Esophagus mucosa (tissue), 1 donor: ENCODE results near the gene ARMC12. TPM values are rescaled to one million over a fixed set of nuclear protein-coding genes. Genes with fewer than 3 reads are reported as not detected.
A peak's percentile ranks its signal among the peaks of the same experiment; 100 is the strongest.

Experiments used
- ATAC-seq: fragments of 200-7000 bp; cut with Tn5 transposase; one replicate; pipeline ENCODE4 v1.9.1; 2020
- total RNA-seq: library from RNA; stranded (reverse); gene quantifications from one replicate; pipeline ENCODE4 v1.2.4, GENCODE V29; 2023
- donor health status: DM: yes; HTN: yes; CAD: no.

The ARMC12 gene
- total RNA-seq, 1 donor from 2014 or later, result not detected

- no peak for ATAC-seq
Observed at GRCh38 chr6:35777356-35778102, 40.7 kb downstream of the ARMC12 start.

- no peak for ATAC-seq
Observed at GRCh38 chr6:35778437-35778836, 41.6 kb downstream of the ARMC12 start.

GRCh38 chr6:35780719-35781118, 43.9 kb downstream of the ARMC12 start, which contains the start of gene CLPSL1:
Gene CLPSL1 (plus strand): TSS chr6:35781019. CDS start chr6:35781111, 92 bp downstream.
- ATAC-seq, result no peak

GRCh38 chr6:35781290-35781689, 44.5 kb downstream of the ARMC12 start:
- ATAC-seq, result no peak

- no peak for ATAC-seq
Observed at GRCh38 chr6:35782424-35782823, 45.6 kb downstream of the ARMC12 start.

GRCh38 chr6:35784200-35784599, 47.4 kb downstream of the ARMC12 start:
- no peak for ATAC-seq

- no peak for ATAC-seq
Observed at GRCh38 chr6:35786272-35786671, 49.4 kb downstream of the ARMC12 start.

GRCh38 chr6:35786810-35787209, 50.0 kb downstream of the ARMC12 start:
- peak; percentile 38 for ATAC-seq

- peak; percentile 40 for ATAC-seq
Observed at GRCh38 chr6:35787266-35788218, 50.7 kb downstream of the ARMC12 start.

- no peak for ATAC-seq
Observed at GRCh38 chr6:35788423-35788982, 51.7 kb downstream of the ARMC12 start.

- ATAC-seq, result no peak
Observed at GRCh38 chr6:35790683-35791082, 53.9 kb downstream of the ARMC12 start.

GRCh38 chr6:35794536-35795452, 58.0 kb downstream of the ARMC12 start:
- no peak for ATAC-seq

- ATAC-seq, result no peak
Observed at GRCh38 chr6:35795453-35796071, 58.7 kb downstream of the ARMC12 start.

- no peak for ATAC-seq
Observed at GRCh38 chr6:35796236-35796635, 59.4 kb downstream of the ARMC12 start.

GRCh38 chr6:35797837-35798526, 61.1 kb downstream of the ARMC12 start:
- peak; percentile 16 for ATAC-seq

Other genes with a start within 250 kb of the ARMC12 start
- gene TEAD3, start 240.0 kb upstream of the ARMC12 start, total RNA-seq, result 21.7 TPM
- not detected for gene TULP1, start 224.1 kb upstream of the ARMC12 start, total RNA-seq
- gene FKBP5, start 48.1 kb upstream of the ARMC12 start, total RNA-seq, result 65.5 TPM
- gene CLPSL2, start 39.6 kb downstream of the ARMC12 start, total RNA-seq, result not detected
- gene CLPSL1, start 44.0 kb downstream of the ARMC12 start, total RNA-seq, result not detected
- gene CLPS, start 60.3 kb downstream of the ARMC12 start, total RNA-seq, result not detected
- gene LHFPL5, start 68.3 kb downstream of the ARMC12 start, total RNA-seq, result not detected
- 44.7 TPM for gene SRPK1, start 184.1 kb downstream of the ARMC12 start, total RNA-seq